Measurements from ENCODE around the gene SPEM3.

- TF ChIP-seq, protein P1, sequence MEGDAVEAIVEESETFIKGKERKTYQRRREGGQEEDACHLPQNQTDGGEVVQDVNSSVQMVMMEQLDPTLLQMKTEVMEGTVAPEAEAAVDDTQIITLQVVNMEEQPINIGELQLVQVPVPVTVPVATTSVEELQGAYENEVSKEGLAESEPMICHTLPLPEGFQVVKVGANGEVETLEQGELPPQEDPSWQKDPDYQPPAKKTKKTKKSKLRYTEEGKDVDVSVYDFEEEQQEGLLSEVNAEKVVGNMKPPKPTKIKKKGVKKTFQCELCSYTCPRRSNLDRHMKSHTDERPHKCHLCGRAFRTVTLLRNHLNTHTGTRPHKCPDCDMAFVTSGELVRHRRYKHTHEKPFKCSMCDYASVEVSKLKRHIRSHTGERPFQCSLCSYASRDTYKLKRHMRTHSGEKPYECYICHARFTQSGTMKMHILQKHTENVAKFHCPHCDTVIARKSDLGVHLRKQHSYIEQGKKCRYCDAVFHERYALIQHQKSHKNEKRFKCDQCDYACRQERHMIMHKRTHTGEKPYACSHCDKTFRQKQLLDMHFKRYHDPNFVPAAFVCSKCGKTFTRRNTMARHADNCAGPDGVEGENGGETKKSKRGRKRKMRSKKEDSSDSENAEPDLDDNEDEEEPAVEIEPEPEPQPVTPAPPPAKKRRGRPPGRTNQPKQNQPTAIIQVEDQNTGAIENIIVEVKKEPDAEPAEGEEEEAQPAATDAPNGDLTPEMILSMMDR (IDR thresholded peaks at IDR 0.05; ENCODE audit: insufficient read depth, low read length): no peak
- TF ChIP-seq, protein P2, sequence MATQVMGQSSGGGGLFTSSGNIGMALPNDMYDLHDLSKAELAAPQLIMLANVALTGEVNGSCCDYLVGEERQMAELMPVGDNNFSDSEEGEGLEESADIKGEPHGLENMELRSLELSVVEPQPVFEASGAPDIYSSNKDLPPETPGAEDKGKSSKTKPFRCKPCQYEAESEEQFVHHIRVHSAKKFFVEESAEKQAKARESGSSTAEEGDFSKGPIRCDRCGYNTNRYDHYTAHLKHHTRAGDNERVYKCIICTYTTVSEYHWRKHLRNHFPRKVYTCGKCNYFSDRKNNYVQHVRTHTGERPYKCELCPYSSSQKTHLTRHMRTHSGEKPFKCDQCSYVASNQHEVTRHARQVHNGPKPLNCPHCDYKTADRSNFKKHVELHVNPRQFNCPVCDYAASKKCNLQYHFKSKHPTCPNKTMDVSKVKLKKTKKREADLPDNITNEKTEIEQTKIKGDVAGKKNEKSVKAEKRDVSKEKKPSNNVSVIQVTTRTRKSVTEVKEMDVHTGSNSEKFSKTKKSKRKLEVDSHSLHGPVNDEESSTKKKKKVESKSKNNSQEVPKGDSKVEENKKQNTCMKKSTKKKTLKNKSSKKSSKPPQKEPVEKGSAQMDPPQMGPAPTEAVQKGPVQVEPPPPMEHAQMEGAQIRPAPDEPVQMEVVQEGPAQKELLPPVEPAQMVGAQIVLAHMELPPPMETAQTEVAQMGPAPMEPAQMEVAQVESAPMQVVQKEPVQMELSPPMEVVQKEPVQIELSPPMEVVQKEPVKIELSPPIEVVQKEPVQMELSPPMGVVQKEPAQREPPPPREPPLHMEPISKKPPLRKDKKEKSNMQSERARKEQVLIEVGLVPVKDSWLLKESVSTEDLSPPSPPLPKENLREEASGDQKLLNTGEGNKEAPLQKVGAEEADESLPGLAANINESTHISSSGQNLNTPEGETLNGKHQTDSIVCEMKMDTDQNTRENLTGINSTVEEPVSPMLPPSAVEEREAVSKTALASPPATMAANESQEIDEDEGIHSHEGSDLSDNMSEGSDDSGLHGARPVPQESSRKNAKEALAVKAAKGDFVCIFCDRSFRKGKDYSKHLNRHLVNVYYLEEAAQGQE (IDR thresholded peaks at IDR 0.05; ENCODE audit: insufficient replicate concordance, low read depth): no peak
- no peak for TF ChIP-seq POLR2AphosphoS5 (IDR thresholded peaks at IDR 0.05; ENCODE audit: low read depth)
These were observed 44.7 kb upstream of the SPEM3 start for GRCh38 chr17:7383742-7384488.
